SK-N-SH (cell line): ENCODE data around the gene RASA3.

Experiments used
- CTCF ChIP-seq: fragments of 200-600 bp; sonication (generic); IDR thresholded peaks from 2 replicates; pipeline ENCODE4 v1.6.1; 2017; ENCODE audit warnings: antibody characterized with exemption, mild to moderate bottlenecking, moderate library complexity
- EP300 ChIP-seq, 2 experiments: IDR thresholded peaks; 2 replicates each; pipeline versions ENCODE4 v1.4.0 to v1.6.1; 2012; ENCODE audit warnings: borderline replicate concordance in 1 of 2, low read depth in 1 of 2, low read length in 1 of 2
- GABPA ChIP-seq: IDR thresholded peaks from 2 replicates; pipeline ENCODE4 v1.4.0; 2012; ENCODE audit warnings: low read depth, mild to moderate bottlenecking
- IRF3 ChIP-seq: fragments of 150-350 bp; IDR thresholded peaks from 2 replicates; pipeline ENCODE4 v1.6.1; 2016; ENCODE audit warnings: mild to moderate bottlenecking, low read depth, low read length
- MAX ChIP-seq: IDR thresholded peaks from 2 replicates; pipeline ENCODE4 v1.4.0; 2012; ENCODE audit warnings: low read depth
- MXI1 ChIP-seq: IDR thresholded peaks from 2 replicates; pipeline ENCODE4 v1.6.1; 2012; ENCODE audit warnings: mild to moderate bottlenecking, low read depth, low read length, improper control_type of control experiment
- POLR2AphosphoS5 ChIP-seq: IDR thresholded peaks from 2 replicates; pipeline ENCODE4 v1.6.1; 2012; ENCODE audit warnings: low read depth, low read length
- RAD21 ChIP-seq: IDR thresholded peaks from 2 replicates; pipeline ENCODE4 v1.6.1; 2012; ENCODE audit warnings: mild to moderate bottlenecking, low read length
- REST ChIP-seq: IDR thresholded peaks from 2 replicates; pipeline ENCODE4 v1.6.1; 2012; ENCODE audit warnings: mild to moderate bottlenecking, low read depth, low read length, moderate library complexity
- RFX5 ChIP-seq: IDR thresholded peaks from 2 replicates; pipeline ENCODE4 v1.6.1; 2012; ENCODE audit warnings: mild to moderate bottlenecking, improper control_type of control experiment, low read length
- RXRA ChIP-seq: IDR thresholded peaks from 2 replicates; pipeline ENCODE4 v1.4.0; 2012; ENCODE audit warnings: low read depth, mild to moderate bottlenecking, borderline replicate concordance

GRCh38 chr13:114126789-114127472 lies 5.5 kb downstream of the RASA3 start:
- TF ChIP-seq RXRA (no peak), CTCF (no peak), GABPA (no peak), REST (no peak), RFX5 (no peak), MXI1 (no peak), RAD21 (no peak), MAX (no peak), EP300 (IDR thresholded peaks at IDR 0.05; ENCODE audit: borderline replicate concordance in 1 of 2, low read depth in 1 of 2, low read length in 1 of 2) (no peak), POLR2AphosphoS5 (no peak), IRF3 (no peak)
